Measurements from ENCODE around the gene BCAP31. TPM values are rescaled to one million over a fixed set of nuclear protein-coding genes. Genes with fewer than 3 reads are reported as not detected.

Gene BCAP31
- total and polyA plus RNA-seq, 2 of the 13 experiments (the other 11 are each of a cell fraction or from before 2014, with no cell fraction given) = 139 to 178 TPM

DNA sequence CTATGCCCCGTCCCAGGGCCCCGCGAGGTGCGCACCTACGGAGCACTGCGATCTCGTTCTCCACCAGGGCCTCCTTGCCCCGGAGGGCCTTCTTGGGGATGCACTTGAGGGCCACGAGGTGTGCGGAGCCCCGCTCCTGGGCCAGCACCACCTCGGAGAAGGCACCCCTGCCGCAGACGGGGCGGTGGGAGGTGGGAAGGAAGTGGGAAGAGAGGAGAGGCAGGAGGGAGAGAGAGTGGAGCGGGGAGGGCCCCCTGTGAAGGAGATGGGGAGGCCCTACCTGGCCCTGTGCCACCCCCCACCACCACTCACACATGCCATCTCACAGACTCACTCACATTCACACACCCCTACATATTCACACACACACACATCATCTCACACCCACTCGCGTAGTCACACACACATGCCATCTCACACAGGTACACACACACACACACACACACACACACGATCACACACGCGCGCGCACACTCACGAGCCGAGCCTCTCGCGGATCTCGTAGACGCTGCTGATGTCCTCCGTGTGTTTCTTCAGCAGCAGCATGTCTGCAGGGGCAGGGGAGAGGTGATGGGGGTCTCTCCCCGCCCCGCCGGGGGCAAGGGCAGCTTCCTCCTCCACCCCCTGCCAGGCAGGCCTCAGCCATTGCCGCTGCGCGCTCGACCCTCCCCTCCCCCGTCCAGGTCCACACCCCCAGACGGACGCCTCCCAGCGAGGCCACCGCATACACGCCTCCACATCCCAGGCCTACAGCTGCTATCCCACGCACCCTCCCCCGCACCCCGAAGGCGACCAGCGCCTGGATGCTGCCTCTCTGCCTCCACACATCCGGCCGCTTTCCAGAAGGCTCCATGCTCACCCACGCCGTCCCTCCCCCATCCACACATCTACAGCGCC lies 51.4 kb downstream of the BCAP31 start (continued):
- no peak for TF ChIP-seq HOXD1 (CRISPR knock-in tag; IDR thresholded peaks at IDR 0.05)
- TF ChIP-seq NR2C2 (CRISPR knock-in tag; IDR thresholded peaks at IDR 0.05; ENCODE audit: borderline replicate concordance) = no peak
- TF ChIP-seq DMAP1 (CRISPR knock-in tag; IDR thresholded peaks at IDR 0.05) = no peak
- no peak for TF ChIP-seq BHLHE40 (IDR thresholded peaks at IDR 0.05; ENCODE audit: low read length)
- TF ChIP-seq ZNF672 (CRISPR knock-in tag; IDR thresholded peaks at IDR 0.05) = no peak
- TF ChIP-seq, protein P1, sequence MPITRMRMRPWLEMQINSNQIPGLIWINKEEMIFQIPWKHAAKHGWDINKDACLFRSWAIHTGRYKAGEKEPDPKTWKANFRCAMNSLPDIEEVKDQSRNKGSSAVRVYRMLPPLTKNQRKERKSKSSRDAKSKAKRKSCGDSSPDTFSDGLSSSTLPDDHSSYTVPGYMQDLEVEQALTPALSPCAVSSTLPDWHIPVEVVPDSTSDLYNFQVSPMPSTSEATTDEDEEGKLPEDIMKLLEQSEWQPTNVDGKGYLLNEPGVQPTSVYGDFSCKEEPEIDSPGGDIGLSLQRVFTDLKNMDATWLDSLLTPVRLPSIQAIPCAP (CRISPR knock-in tag; IDR thresholded peaks at IDR 0.05; ENCODE audit: low read depth) = no peak
- no peak for TF ChIP-seq FOXK2 (IDR thresholded peaks at IDR 0.05)
- TF ChIP-seq, protein P2, sequence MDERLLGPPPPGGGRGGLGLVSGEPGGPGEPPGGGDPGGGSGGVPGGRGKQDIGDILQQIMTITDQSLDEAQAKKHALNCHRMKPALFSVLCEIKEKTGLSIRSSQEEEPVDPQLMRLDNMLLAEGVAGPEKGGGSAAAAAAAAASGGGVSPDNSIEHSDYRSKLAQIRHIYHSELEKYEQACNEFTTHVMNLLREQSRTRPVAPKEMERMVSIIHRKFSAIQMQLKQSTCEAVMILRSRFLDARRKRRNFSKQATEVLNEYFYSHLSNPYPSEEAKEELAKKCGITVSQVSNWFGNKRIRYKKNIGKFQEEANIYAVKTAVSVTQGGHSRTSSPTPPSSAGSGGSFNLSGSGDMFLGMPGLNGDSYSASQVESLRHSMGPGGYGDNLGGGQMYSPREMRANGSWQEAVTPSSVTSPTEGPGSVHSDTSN (CRISPR knock-in tag; IDR thresholded peaks at IDR 0.05) = no peak

DNA sequence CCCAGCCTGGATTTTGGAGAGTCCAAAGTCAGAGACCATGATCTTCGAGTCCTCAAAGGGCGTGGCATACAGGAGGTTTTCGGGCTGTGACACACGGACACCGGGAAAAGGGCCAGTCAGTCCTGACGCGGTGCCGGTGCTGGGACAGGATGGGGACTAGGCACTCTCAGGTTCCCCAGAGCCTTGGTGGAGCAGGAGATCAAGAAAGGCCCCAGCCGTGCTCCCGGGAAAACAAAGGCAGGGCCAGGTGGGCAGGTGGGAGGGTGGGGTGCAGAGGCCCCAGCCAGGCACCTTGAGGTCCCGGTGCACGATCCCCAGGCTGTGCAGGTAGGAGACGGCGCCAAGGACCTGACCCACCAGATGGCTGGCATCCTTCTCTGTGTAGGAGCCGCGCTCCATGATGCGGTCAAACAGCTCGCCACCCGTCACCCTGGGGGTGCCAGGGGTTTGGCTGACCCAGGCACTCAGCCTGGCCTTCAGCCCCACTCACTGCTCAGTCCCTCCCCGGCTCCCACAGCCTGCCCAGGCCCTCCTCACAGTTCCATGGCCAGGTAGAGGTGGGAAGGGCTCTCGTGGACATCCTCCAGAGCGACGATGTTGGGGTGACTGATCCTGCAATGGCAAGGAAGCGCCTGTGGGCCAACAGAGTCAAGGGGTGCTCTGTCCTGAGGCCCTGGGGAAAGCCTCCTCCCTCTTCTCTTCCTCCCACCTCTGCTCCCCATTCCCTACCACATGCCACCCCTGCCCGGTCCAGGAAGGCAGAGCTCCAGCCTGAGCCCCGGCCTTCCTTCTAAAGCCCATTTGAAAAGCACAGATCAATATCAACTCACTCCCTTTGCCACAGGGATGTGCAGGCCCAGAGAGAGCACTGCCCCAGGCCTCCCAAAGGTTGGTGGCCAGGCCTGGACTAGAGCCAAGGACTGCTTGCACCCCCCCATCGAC lies 52.3 kb downstream of the BCAP31 start:
- intact Hi-C loops (cut with micrococcal nuclease; ENCODE audit: unreplicated experiment) (no loop called here), in situ Hi-C loops (cut with HindIII; ENCODE audit: extremely low pct_ligation_motif_present, low pct_unique_long_range_greater_than_20kb) (loop anchor here (25.0 kb wide), 1 partner anchor 710 kb away; no protein-coding TSS in a partner anchor)
- H3K27ac ChIP-seq (ENCODE audit: extremely low read length, insufficient read depth, low read length) = no peak overlapping the region
- POLR2A ChIA-PET = no interaction called here
- no peak overlapping the region for H2AFZ ChIP-seq (ENCODE audit: low read length)
- no peaks in the 10 kb centered on the region for H3K79me2 ChIP-seq (ENCODE audit: insufficient read depth, low read length)
- no peaks in the 10 kb centered on the region for H3K27me3 ChIP-seq (ENCODE audit: control insufficient read depth in 1 of 2, insufficient read depth in 2 of 2, low read length in 2 of 2)
- no peak overlapping the region for H3K4me3 ChIP-seq (replicated peaks in 1 of 3; ENCODE audit: insufficient read depth in 1 of 3, low read depth in 2 of 3, low read length in 3 of 3)
- no peaks in the 10 kb centered on the region for H4K20me1 ChIP-seq (ENCODE audit: insufficient read depth, low read length)
- ATAC-seq (no peak), FAIRE-seq (no peak), DNase-seq (ENCODE audit: low spot score) (no peak)
- no peaks in the 10 kb centered on the region for H3K9me3 ChIP-seq (ENCODE audit: low read length)
- H3K36me3 ChIP-seq (replicated peaks in 1 of 2; ENCODE audit: control insufficient read depth in 1 of 2, insufficient read depth in 2 of 2, low read length in 2 of 2) = no peaks in the 10 kb centered on the region
- no TSS peak for BruUV-seq (replicated peaks)
- peaks cover 74% of the 10 kb centered on the region for H3K4me1 ChIP-seq (ENCODE audit: insufficient read depth, low read length)
- 89% methylated on average over 4 of the region's 27 CpGs for WGBS (ENCODE audit: low lambda C conversion rate)
- H3K4me2 ChIP-seq (ENCODE audit: low read depth, low read length) = peak overlapping the region; percentile 3; the same call in 1 of the 2 replicates
- TF ChIP-seq, protein P3, sequence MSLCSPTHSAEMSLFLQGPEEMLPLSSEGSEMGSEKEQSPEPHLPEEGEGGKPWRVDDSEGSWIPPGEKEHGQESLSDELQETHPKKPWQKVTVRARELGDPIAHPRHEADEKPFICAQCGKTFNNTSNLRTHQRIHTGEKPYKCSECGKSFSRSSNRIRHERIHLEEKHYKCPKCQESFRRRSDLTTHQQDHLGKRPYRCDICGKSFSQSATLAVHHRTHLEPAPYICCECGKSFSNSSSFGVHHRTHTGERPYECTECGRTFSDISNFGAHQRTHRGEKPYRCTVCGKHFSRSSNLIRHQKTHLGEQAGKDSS (CRISPR knock-in tag; IDR thresholded peaks at IDR 0.05; ENCODE audit: borderline replicate concordance, low read depth) = no peak
- TF ChIP-seq REL (CRISPR knock-in tag; conservative IDR thresholded peaks at IDR 0.05) = no peak
- no peak for TF ChIP-seq ONECUT2 (CRISPR knock-in tag; IDR thresholded peaks at IDR 0.05)
- TF ChIP-seq, protein P4, sequence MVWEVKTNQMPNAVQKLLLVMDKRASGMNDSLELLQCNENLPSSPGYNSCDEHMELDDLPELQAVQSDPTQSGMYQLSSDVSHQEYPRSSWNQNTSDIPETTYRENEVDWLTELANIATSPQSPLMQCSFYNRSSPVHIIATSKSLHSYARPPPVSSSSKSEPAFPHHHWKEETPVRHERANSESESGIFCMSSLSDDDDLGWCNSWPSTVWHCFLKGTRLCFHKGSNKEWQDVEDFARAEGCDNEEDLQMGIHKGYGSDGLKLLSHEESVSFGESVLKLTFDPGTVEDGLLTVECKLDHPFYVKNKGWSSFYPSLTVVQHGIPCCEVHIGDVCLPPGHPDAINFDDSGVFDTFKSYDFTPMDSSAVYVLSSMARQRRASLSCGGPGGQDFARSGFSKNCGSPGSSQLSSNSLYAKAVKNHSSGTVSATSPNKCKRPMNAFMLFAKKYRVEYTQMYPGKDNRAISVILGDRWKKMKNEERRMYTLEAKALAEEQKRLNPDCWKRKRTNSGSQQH (CRISPR knock-in tag; IDR thresholded peaks at IDR 0.05; ENCODE audit: low read depth) = no peak
- H3K9ac ChIP-seq (ENCODE audit: insufficient read depth, low read depth, low read length) = no peak overlapping the region
- CTCF ChIA-PET (ENCODE audit: low intra/inter-chr PET ratio, low total read pairs) = no interaction called here

Data from HepG2 (cell line).